Cardiac muscle cell (in vitro differentiated cells and primary cell): ENCODE measurements around the gene SDK2. TPM values are rescaled to one million over a fixed set of nuclear protein-coding genes. Genes with fewer than 3 reads are reported as not detected.
A peak's percentile ranks its signal among the peaks of the same experiment; 100 is the strongest.

Experiments used
- DNase-seq, 2 donors: peaks; one replicate each; pipeline versions ENCODE4 v3.0.0 to v3.0.0-alpha.2; 2010 to 2017; ENCODE audit warnings: low read depth in 1 of 2, low spot score in 1 of 2
- H3K27ac ChIP-seq: fragments of 200-600 bp; sonication (generic); 2 replicates; pipeline ENCODE4 v1.5.1; 2016
- H3K27me3 ChIP-seq: fragments of 200-600 bp; sonication (generic); 2 replicates; pipeline ENCODE4 v1.6.0; 2016; ENCODE audit warnings: control low read depth
- H3K36me3 ChIP-seq: fragments of 200-600 bp; sonication (generic); 2 replicates; pipeline ENCODE4 v1.5.1; 2016; ENCODE audit warnings: control low read depth
- H3K4me1 ChIP-seq: fragments of 200-600 bp; sonication (generic); 2 replicates; pipeline ENCODE4 v1.8.1; 2017; ENCODE audit warnings: low read depth, mild to moderate bottlenecking, mixed run types
- H3K4me3 ChIP-seq: fragments of 200-600 bp; sonication (generic); 2 replicates; pipeline ENCODE4 v1.5.1; 2016; ENCODE audit warnings: mild to moderate bottlenecking
- H3K9me3 ChIP-seq: fragments of 200-600 bp; sonication (generic); 2 replicates; pipeline ENCODE4 v1.5.1; 2017; ENCODE audit warnings: low read depth, mild to moderate bottlenecking, control low read depth
- polyA plus RNA-seq: library from polyadenylated mRNA; unstranded; fragments of >200 nt; fragmentation: Nextera tagmentation; extraction: Ambion mirVana; gene quantifications from 2 replicates; pipeline ENCODE4 v1.2.1, GENCODE V29; 2016
- total RNA-seq: library from RNA; depleted of rRNA; stranded (reverse); fragments of >200 nt; gene quantifications from 2 replicates; pipeline ENCODE4 v1.2.3, GENCODE V29; 2016
- TF ChIP-seq, protein P1 (sequence below): IDR thresholded peaks from 2 replicates; pipeline ENCODE4 v1.5.1; 2012; ENCODE audit warnings: low read depth, mild to moderate bottlenecking, low read length

SDK2 gene
- total and polyA plus RNA-seq, 2 experiments from 2014 or later = 11.8 to 46.8 TPM

DNA sequence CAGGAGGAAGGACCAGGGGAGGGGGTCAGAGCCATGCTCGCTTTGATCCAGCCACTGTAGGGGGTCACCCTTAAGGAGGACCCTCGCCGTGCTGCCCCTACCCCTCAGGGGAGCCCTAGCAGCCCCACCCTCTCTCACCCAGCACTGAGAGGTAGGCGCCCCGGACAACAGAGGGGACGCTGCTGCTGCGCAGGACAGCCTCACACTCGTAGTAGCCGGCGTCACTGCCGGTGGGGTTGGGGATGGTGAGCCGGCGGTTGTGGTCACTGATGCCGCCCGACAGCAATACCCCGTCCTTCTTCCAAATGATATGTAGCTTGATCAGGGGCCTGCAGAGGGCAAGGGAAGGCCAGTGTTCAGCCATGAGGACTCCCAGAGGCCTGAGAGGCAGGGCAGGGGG, 206.4 kb downstream of the SDK2 start:
- no peak overlapping the region for H3K4me3 ChIP-seq
- TF ChIP-seq, protein P1, sequence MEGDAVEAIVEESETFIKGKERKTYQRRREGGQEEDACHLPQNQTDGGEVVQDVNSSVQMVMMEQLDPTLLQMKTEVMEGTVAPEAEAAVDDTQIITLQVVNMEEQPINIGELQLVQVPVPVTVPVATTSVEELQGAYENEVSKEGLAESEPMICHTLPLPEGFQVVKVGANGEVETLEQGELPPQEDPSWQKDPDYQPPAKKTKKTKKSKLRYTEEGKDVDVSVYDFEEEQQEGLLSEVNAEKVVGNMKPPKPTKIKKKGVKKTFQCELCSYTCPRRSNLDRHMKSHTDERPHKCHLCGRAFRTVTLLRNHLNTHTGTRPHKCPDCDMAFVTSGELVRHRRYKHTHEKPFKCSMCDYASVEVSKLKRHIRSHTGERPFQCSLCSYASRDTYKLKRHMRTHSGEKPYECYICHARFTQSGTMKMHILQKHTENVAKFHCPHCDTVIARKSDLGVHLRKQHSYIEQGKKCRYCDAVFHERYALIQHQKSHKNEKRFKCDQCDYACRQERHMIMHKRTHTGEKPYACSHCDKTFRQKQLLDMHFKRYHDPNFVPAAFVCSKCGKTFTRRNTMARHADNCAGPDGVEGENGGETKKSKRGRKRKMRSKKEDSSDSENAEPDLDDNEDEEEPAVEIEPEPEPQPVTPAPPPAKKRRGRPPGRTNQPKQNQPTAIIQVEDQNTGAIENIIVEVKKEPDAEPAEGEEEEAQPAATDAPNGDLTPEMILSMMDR = no peak
- H3K9me3 ChIP-seq = no peaks in the 10 kb centered on the region
- no peaks in the 10 kb centered on the region for H3K4me1 ChIP-seq
- no peaks in the 10 kb centered on the region for H3K27me3 ChIP-seq
- H3K27ac ChIP-seq = no peak overlapping the region
- H3K36me3 ChIP-seq = peaks cover under 1% of the 10 kb centered on the region
- no peak for DNase-seq

DNA sequence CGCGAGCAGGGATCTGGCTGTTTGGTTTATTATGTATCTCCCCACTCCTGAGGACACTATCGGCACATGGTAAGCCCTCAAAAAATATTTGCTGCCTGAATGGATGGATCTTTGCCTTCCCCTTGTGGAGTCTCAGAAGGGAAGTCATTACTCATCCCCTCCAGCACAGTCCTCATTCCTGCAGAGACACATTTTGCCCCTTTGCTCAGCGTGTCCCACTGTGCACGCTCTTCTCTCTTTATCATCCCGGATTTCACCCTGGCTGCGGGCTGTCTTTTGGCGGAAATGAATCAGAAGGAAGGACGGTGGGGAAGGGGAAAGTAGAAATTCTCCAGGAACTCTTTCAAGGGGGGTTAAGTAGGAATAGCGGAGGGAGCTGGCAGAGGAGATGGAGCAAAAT, 207.3 kb downstream of the SDK2 start:
- no peaks in the 10 kb centered on the region for H3K4me1 ChIP-seq
- H3K36me3 ChIP-seq = peaks cover 3% of the 10 kb centered on the region
- no peak overlapping the region for H3K27ac ChIP-seq
- DNase-seq = peak in 1 of 2 donors; percentile 33
- H3K27me3 ChIP-seq = no peaks in the 10 kb centered on the region
- H3K9me3 ChIP-seq = no peaks in the 10 kb centered on the region
- H3K4me3 ChIP-seq = no peak overlapping the region
- TF ChIP-seq, protein P1 = no peak

GRCh38 chr17:73435412-73435811, 208.8 kb downstream of the SDK2 start:
- H3K9me3 ChIP-seq = no peaks in the 10 kb centered on the region
- H3K27me3 ChIP-seq = no peaks in the 10 kb centered on the region
- peaks cover 3% of the 10 kb centered on the region for H3K36me3 ChIP-seq
- DNase-seq = no peak
- no peak overlapping the region for H3K27ac ChIP-seq
- H3K4me3 ChIP-seq = no peak overlapping the region
- H3K4me1 ChIP-seq = no peaks in the 10 kb centered on the region
- TF ChIP-seq, protein P1 = no peak

DNA sequence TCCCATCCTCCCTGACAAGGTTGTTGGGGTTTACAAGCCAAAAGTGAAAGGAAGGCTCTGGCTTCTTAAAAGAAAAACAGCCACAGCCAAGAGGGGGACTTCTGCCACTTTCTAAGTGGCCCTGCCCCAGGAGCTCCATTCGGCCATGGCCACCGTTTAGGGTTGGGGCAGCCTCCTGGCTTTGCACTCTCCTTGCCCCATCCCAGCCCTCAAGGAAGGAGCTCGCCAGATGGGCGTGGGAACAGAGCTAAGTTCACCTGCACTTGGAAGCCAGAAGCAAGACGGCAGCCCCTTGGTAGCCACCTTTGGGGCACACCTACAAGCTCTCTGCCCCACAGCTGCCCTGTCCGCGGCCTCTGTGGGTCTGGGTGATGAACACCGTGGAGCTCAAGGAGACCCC, 210.1 kb downstream of the SDK2 start:
- Histone ChIP-seq H3K36me3 (peaks cover 3% of the 10 kb centered on the region), H3K4me3 (no peak overlapping the region)
- TF ChIP-seq, protein P1 = no peak

GRCh38 chr17:73433501-73433900, 210.7 kb downstream of the SDK2 start:
- Histone ChIP-seq H3K36me3 (peaks cover 3% of the 10 kb centered on the region), H3K27ac (no peak overlapping the region), H3K27me3 (no peaks in the 10 kb centered on the region), H3K4me1 (no peaks in the 10 kb centered on the region), H3K4me3 (no peak overlapping the region), H3K9me3 (no peaks in the 10 kb centered on the region)
- TF ChIP-seq, protein P1 = no peak
- no peak for DNase-seq

More for the DNA sequence above, 210.1 kb downstream of the SDK2 start:
- Histone ChIP-seq H3K9me3 (no peaks in the 10 kb centered on the region), H3K27ac (no peak overlapping the region), H3K27me3 (no peaks in the 10 kb centered on the region), H3K4me1 (no peaks in the 10 kb centered on the region)
- no peak for DNase-seq
